GM23248 (cell line): ENCODE measurements around the gene UBE2F. TPM values are rescaled to one million over a fixed set of nuclear protein-coding genes. Genes with fewer than 3 reads are reported as not detected.

Source experiments
- DNase-seq: peaks from one replicate; pipeline ENCODE4 v3.0.0-alpha.2; 2015
- H2AFZ ChIP-seq: fragments of 200-600 bp; sonication (generic); 2 replicates; pipeline ENCODE4 v1.6.1; 2016; ENCODE audit warnings: antibody characterized with exemption
- H3F3A ChIP-seq: fragments of 200-600 bp; sonication (generic); 2 replicates; pipeline ENCODE4 v1.6.1; 2016; ENCODE audit warnings: mild to moderate bottlenecking, antibody characterized with exemption, mixed run types; ENCODE audit not compliant: insufficient read depth
- H3K27ac ChIP-seq: fragments of 200-600 bp; sonication (generic); 2 replicates; pipeline ENCODE4 v1.5.1; 2016; ENCODE audit warnings: mild to moderate bottlenecking
- H3K27me3 ChIP-seq: fragments of 200-600 bp; sonication (generic); replicated peaks from 2 replicates; pipeline ENCODE4 v1.6.1; 2016; ENCODE audit warnings: mild to moderate bottlenecking; ENCODE audit not compliant: insufficient read depth
- H3K36me3 ChIP-seq: fragments of 200-600 bp; sonication (generic); 2 replicates; pipeline ENCODE4 v1.6.1; 2016; ENCODE audit warnings: low read depth, mild to moderate bottlenecking
- H3K4me1 ChIP-seq: fragments of 200-600 bp; sonication (generic); 2 replicates; pipeline ENCODE4 v1.6.1; 2016; ENCODE audit warnings: mild to moderate bottlenecking; ENCODE audit not compliant: insufficient read depth
- H3K4me2 ChIP-seq: fragments of 200-600 bp; sonication (generic); one replicate; pipeline ENCODE4 v1.6.1; 2016; ENCODE audit warnings: mild to moderate bottlenecking; ENCODE audit not compliant: unreplicated experiment
- H3K4me3 ChIP-seq: fragments of 200-600 bp; sonication (generic); 2 replicates; pipeline ENCODE4 v1.5.1; 2016; ENCODE audit warnings: mild to moderate bottlenecking
- H3K79me2 ChIP-seq: fragments of 200-600 bp; sonication (generic); 2 replicates; pipeline ENCODE4 v1.6.1; 2016; ENCODE audit warnings: mild to moderate bottlenecking; ENCODE audit not compliant: insufficient read depth
- H3K9ac ChIP-seq: fragments of 200-600 bp; sonication (generic); 2 replicates; pipeline ENCODE4 v1.6.1; 2016; ENCODE audit warnings: mild to moderate bottlenecking
- H3K9me2 ChIP-seq: fragments of 200-600 bp; sonication (generic); 2 replicates; pipeline ENCODE4 v1.6.1; 2016; ENCODE audit warnings: mixed run types, mild to moderate bottlenecking, moderate library complexity; ENCODE audit not compliant: insufficient read depth
- H3K9me3 ChIP-seq: fragments of 200-600 bp; sonication (generic); one replicate; pipeline ENCODE4 v1.6.1; 2017; ENCODE audit warnings: low read depth
- H4K20me1 ChIP-seq: fragments of 200-600 bp; sonication (generic); 2 replicates; pipeline ENCODE4 v1.6.0; 2016; ENCODE audit not compliant: insufficient read depth
- EZH2 ChIP-seq: fragments of 200-600 bp; sonication (generic); IDR thresholded peaks from 2 replicates; pipeline ENCODE4 v1.6.1; 2018; ENCODE audit warnings: antibody characterized with exemption, mild to moderate bottlenecking; ENCODE audit not compliant: insufficient read depth, poor library complexity, severe bottlenecking
- EZH2phosphoT487 ChIP-seq: fragments of 200-600 bp; sonication (generic); IDR thresholded peaks from 2 replicates; pipeline ENCODE4 v1.6.1; 2018; ENCODE audit warnings: antibody characterized with exemption, moderate library complexity, mild to moderate bottlenecking, low read depth; ENCODE audit not compliant: insufficient read depth
- WGBS, 2 experiments: methylation state at CpG; one replicate each; pipeline ENCODE4 v1.1.6; 2015 to 2017; ENCODE audit warnings: low lambda C conversion rate in 2 of 2, low coverage in 1 of 2; ENCODE audit errors: missing lambda C conversion rate in 2 of 2; 5-methylcytosine and 5-hydroxymethylcytosine counted together
- in situ Hi-C: fragments of 300-500 bp; cut with MboI; formaldehyde crosslinking; loops from 2 replicates; pipeline ENCODE4 v1.15.0; 2020
- polyA plus RNA-seq: library from polyadenylated mRNA; unstranded; fragments of >200 nt; fragmentation: Nextera tagmentation; extraction: Ambion mirVana; gene quantifications from 2 replicates; pipeline ENCODE4 v1.2.1, GENCODE V29; 2016
- total RNA-seq: library from RNA; depleted of rRNA; stranded (reverse); fragments of >200 nt; shearing (Covaris generic); gene quantifications from 2 replicates; pipeline ENCODE4 v1.2.3, GENCODE V29; 2014

Gene UBE2F
- total and polyA plus RNA-seq, 2 experiments from 2014 or later: 88.7 to 129 TPM

GRCh38 chr2:238077292-238077691 lies 110.5 kb downstream of the UBE2F start:
- H3K9me3 ChIP-seq: no peaks in the 10 kb centered on the region
- no peaks in the 10 kb centered on the region for H3F3A ChIP-seq
- H4K20me1 ChIP-seq: no peaks in the 10 kb centered on the region
- no peaks in the 10 kb centered on the region for H3K9me2 ChIP-seq
- no peak for TF ChIP-seq EZH2
- no peak for TF ChIP-seq EZH2phosphoT487
- H3K79me2 ChIP-seq: no peaks in the 10 kb centered on the region
- no peak overlapping the region for H3K4me3 ChIP-seq
- no peak for DNase-seq
- H3K4me1 ChIP-seq: no peaks in the 10 kb centered on the region
- in situ Hi-C loops: no loop called here
- peaks cover 7% of the 10 kb centered on the region; the same call in 1 of the 2 replicates for H3K36me3 ChIP-seq
- no peaks in the 10 kb centered on the region for H3K27me3 ChIP-seq
- H2AFZ ChIP-seq: no peak overlapping the region
- WGBS, 2 experiments: 97 to 100% methylated on average over 1 of the region's 1 CpG
- no peak overlapping the region for H3K4me2 ChIP-seq
- no peak overlapping the region for H3K9ac ChIP-seq
- H3K27ac ChIP-seq: no peak overlapping the region

- 98 to 100% methylated on average over 2 of the region's 2 CpGs for WGBS, 2 experiments
- Histone ChIP-seq H3F3A (no peaks in the 10 kb centered on the region), H3K4me3 (no peak overlapping the region), H3K79me2 (no peaks in the 10 kb centered on the region), H4K20me1 (no peaks in the 10 kb centered on the region), H3K4me2 (no peak overlapping the region), H2AFZ (no peak overlapping the region), H3K9ac (no peak overlapping the region), H3K27me3 (no peaks in the 10 kb centered on the region), H3K4me1 (no peaks in the 10 kb centered on the region), H3K36me3 (no peaks in the 10 kb centered on the region; the same call in 1 of the 2 replicates), H3K27ac (no peak overlapping the region), H3K9me2 (no peaks in the 10 kb centered on the region), H3K9me3 (no peaks in the 10 kb centered on the region)
- no peak for TF ChIP-seq EZH2
- TF ChIP-seq EZH2phosphoT487: no peak
- DNase-seq: no peak
- in situ Hi-C loops: no loop called here
These were observed 113.1 kb downstream of the UBE2F start for GRCh38 chr2:238079874-238080327.

GRCh38 chr2:238080518-238080917 lies 113.7 kb downstream of the UBE2F start:
- in situ Hi-C loops: no loop called here
- H3K36me3 ChIP-seq: no peaks in the 10 kb centered on the region; the same call in 1 of the 2 replicates
- H3K9me2 ChIP-seq: no peaks in the 10 kb centered on the region
- no peak overlapping the region for H2AFZ ChIP-seq
- H3K9ac ChIP-seq: no peak overlapping the region
- H3K27me3 ChIP-seq: no peaks in the 10 kb centered on the region
- H3K27ac ChIP-seq: no peak overlapping the region
- no peaks in the 10 kb centered on the region for H4K20me1 ChIP-seq
- H3K4me1 ChIP-seq: no peaks in the 10 kb centered on the region
- H3F3A ChIP-seq: no peaks in the 10 kb centered on the region
- H3K4me2 ChIP-seq: no peak overlapping the region
- H3K79me2 ChIP-seq: no peaks in the 10 kb centered on the region
- no peak overlapping the region for H3K4me3 ChIP-seq
- H3K9me3 ChIP-seq: no peaks in the 10 kb centered on the region
- TF ChIP-seq EZH2 (no peak), EZH2phosphoT487 (no peak)
- DNase-seq: no peak
- WGBS, 2 experiments: 96% methylated on average over 15 of the region's 15 CpGs

GRCh38 chr2:238081150-238081549 lies 114.3 kb downstream of the UBE2F start:
- no peaks in the 10 kb centered on the region for H3K9me2 ChIP-seq
- H3K4me3 ChIP-seq: no peak overlapping the region
- TF ChIP-seq EZH2phosphoT487: no peak
- no peak overlapping the region for H2AFZ ChIP-seq
- H3K79me2 ChIP-seq: no peaks in the 10 kb centered on the region
- no peaks in the 10 kb centered on the region for H3K27me3 ChIP-seq
- in situ Hi-C loops: no loop called here
- no peaks in the 10 kb centered on the region for H4K20me1 ChIP-seq
- H3F3A ChIP-seq: no peaks in the 10 kb centered on the region
- H3K27ac ChIP-seq: no peak overlapping the region
- no peaks in the 10 kb centered on the region for H3K4me1 ChIP-seq
- H3K4me2 ChIP-seq: no peak overlapping the region
- H3K9me3 ChIP-seq: no peaks in the 10 kb centered on the region
- H3K36me3 ChIP-seq: no peaks in the 10 kb centered on the region; the same call in 1 of the 2 replicates
- 94% methylated on average over 13 of the region's 13 CpGs for whole genome bisulfite sequencing, 2 experiments
- H3K9ac ChIP-seq: no peak overlapping the region
- DNase-seq: no peak

GRCh38 chr2:238081561-238081960 lies 114.7 kb downstream of the UBE2F start:
- Histone ChIP-seq H3K79me2 (no peaks in the 10 kb centered on the region), H3K27me3 (no peaks in the 10 kb centered on the region), H3F3A (no peaks in the 10 kb centered on the region), H3K27ac (no peak overlapping the region), H3K4me2 (no peak overlapping the region), H3K4me1 (no peaks in the 10 kb centered on the region), H2AFZ (no peak overlapping the region), H3K9ac (no peak overlapping the region), H3K9me2 (no peaks in the 10 kb centered on the region), H4K20me1 (no peaks in the 10 kb centered on the region), H3K4me3 (no peak overlapping the region), H3K36me3 (no peaks in the 10 kb centered on the region; the same call in 1 of the 2 replicates), H3K9me3 (no peaks in the 10 kb centered on the region)
- WGBS, 2 experiments: 93% methylated on average over 16 of the region's 16 CpGs
- DNase-seq: no peak
- TF ChIP-seq EZH2 (no peak), EZH2phosphoT487 (no peak)
- in situ Hi-C loops: no loop called here
